ENCODE measurements around the gene ANKS1A.

Gene ANKS1A

DNA sequence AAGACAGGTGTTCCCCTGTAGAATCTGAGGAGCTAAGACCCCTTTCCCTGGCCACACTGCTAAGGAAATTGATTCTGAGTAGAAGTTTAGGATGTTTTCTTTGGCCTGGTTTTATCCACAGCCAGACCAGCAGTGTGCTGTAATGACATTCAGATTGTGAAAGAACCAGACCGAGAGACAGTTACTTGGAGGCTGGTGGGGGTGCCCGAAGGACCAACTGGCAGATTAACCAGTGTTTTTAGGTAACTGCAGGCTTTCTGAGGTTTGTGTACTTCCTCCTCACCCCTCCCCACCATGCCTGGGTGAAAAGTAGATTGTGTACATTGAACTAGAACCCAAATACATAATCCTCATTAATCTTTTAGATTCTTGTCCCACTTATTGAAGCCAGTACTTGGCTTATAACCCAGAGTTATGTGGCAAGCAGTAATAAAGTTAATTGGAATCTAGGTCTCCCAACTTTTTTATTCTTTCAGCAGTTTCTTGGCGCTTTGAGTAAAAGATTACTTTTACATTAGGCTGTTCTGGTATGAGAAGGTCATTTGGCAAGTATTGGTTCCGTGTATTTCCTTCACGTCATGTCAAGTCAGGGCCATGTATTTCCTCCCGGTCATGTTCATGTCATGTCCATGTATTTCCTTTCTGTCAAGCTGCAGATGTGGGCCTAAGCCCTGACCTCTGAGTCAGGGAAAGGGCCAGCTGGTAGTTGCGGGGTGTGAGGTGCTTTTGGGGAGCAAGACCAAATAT, 158.4 kb downstream of the ANKS1A start:
- no peak overlapping the region for H3K4me3 ChIP-seq (replicated peaks in 1 of 2; ENCODE audit: low read depth in 2 of 2, low read length in 2 of 2)
- peak; percentile 79 to 80 for DNase-seq (ENCODE audit: low read depth in 2 of 2)
- TF ChIP-seq, protein P1, sequence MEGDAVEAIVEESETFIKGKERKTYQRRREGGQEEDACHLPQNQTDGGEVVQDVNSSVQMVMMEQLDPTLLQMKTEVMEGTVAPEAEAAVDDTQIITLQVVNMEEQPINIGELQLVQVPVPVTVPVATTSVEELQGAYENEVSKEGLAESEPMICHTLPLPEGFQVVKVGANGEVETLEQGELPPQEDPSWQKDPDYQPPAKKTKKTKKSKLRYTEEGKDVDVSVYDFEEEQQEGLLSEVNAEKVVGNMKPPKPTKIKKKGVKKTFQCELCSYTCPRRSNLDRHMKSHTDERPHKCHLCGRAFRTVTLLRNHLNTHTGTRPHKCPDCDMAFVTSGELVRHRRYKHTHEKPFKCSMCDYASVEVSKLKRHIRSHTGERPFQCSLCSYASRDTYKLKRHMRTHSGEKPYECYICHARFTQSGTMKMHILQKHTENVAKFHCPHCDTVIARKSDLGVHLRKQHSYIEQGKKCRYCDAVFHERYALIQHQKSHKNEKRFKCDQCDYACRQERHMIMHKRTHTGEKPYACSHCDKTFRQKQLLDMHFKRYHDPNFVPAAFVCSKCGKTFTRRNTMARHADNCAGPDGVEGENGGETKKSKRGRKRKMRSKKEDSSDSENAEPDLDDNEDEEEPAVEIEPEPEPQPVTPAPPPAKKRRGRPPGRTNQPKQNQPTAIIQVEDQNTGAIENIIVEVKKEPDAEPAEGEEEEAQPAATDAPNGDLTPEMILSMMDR (IDR thresholded peaks at IDR 0.05; ENCODE audit: low read depth, low read length), result no peak

DNA sequence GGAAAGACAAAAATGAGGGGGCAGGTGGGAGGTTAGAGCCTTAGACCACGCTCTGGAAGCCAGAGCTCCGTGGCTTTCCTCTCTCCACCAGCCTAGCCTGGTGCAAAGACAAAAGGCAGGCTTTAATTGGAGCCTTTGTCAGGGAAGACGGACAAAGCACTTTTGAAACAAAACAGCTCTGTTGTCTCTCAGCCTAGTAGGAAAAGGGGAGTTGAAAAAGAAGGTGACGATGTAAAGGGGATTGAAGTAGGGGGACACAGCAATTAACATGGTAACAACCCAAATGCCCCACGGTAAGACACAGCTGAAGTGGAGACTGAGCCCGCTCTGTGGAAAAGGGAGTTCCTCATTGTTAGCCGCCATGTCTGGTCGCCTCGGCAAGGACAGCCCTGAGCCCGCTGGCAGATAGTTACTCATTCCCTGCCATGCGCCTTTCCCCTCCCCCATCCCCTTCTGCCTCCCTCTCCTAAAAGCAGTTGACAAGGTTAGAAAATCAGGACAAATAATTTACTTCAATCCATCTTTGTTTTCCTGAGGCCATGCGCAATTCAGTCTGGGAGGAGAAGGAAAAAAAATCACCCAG, 159.1 kb downstream of the ANKS1A start:
- DNase-seq (ENCODE audit: low read depth in 2 of 2), result no peak
- no peak overlapping the region for H3K4me3 ChIP-seq (replicated peaks in 1 of 2; ENCODE audit: low read depth in 2 of 2, low read length in 2 of 2)
- TF ChIP-seq, protein P1 (IDR thresholded peaks at IDR 0.05; ENCODE audit: low read depth, low read length), result no peak

DNA sequence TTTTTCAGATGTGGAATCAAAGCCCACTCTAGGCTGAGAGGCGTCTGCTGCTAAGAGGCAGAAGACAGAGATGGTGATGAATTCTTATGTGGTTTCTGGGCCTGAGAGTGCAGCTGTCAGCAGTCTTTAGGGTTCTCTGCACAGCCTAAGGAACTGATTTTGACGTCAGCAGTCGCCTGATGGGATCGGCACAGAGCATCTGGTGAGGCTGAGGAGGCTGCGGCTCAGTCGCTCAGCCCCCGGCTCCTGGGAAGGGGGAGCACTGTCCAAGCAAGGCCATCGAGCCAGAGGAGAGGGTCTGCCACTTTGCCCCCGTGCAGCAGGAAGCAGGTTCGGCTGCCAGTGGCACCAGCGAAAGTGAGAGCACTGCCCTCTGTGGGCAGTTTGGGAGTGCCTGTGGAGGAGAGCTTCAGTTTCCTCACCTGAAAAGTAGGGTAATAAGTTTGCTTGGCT, 159.6 kb downstream of the ANKS1A start:
- DNase-seq (ENCODE audit: low read depth in 2 of 2), result peak; percentile 21 to 77
- TF ChIP-seq, protein P1 (IDR thresholded peaks at IDR 0.05; ENCODE audit: low read depth, low read length), result peak; percentile 11
- H3K4me3 ChIP-seq (replicated peaks in 1 of 2; ENCODE audit: low read depth in 2 of 2, low read length in 2 of 2), result no peak overlapping the region

DNA sequence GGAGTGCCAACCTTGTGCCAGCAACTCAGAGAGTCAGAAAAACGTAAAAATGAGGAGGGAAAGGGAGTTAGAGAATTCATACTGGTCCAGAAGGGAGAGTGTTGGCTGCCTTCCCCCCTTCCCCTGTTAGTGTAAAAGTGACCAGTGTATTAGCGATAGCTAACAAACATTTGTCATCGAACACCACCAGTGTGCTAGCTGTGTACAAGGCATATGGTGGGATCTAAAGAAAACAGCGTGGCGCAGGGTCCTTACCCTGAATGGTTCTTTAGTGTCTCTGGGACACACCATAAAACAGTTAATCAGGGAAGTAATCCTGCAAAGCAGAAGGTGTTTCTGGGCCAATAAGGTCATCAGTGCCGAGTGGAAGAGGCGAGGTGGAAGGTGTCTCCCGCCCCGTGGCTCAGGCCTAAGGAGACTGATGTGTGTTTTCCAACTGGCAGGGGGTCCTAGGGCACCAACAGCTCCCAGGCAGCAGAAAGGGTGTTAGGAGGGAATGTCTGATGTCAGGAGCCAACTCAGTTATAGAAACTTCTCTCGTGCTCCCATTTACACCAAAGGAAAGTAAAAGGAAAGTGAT, 160.2 kb downstream of the ANKS1A start:
- TF ChIP-seq, protein P1 (IDR thresholded peaks at IDR 0.05; ENCODE audit: low read depth, low read length), result no peak
- no peak overlapping the region for H3K4me3 ChIP-seq (replicated peaks in 1 of 2; ENCODE audit: low read depth in 2 of 2, low read length in 2 of 2)
- DNase-seq (ENCODE audit: low read depth in 2 of 2), result no peak

DNA sequence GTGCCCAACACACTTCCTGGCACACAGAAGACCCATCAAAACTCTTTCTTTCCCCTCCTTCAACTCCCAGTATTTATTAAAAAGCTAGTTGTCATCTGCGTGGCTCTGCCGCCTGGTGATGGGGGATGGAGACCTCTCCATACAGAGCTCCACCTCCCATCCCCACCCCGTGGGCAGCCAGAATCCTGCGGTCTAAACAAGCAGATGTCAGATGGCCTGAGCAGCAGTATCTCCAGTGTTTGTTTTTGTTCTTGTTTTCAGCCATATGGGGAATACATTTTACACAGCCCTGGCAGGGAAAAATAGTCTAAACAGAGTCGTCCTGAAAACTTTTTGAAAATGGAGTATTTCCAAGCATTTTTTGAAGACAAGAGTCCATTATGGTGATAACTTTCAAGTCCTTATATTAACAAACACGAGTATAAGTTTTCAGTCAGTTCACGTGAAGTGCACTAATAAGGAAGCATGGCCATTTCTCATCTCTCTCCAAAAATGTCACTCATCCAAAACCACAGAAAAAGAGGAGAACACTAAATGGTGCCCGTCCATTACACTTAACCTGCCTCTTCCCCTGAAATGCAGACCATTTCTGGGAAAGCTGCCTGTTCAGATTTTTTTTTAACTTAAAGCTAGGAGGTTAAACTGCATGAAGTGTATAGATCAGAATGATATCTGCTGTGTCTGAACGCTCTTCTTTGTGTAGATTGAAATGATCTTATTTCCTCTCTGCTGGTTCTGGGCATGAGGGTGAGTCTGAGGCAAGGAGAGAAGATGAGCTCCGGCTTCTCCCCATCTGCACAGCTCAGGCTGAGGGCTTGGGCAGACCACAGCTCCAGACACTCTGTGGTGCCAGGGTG, 161.1 kb downstream of the ANKS1A start:
- peak; percentile 38 to 66 for DNase-seq (ENCODE audit: low read depth in 2 of 2)
- TF ChIP-seq, protein P1 (IDR thresholded peaks at IDR 0.05; ENCODE audit: low read depth, low read length), result no peak
- no peak overlapping the region for H3K4me3 ChIP-seq (replicated peaks in 1 of 2; ENCODE audit: low read depth in 2 of 2, low read length in 2 of 2)

DNA sequence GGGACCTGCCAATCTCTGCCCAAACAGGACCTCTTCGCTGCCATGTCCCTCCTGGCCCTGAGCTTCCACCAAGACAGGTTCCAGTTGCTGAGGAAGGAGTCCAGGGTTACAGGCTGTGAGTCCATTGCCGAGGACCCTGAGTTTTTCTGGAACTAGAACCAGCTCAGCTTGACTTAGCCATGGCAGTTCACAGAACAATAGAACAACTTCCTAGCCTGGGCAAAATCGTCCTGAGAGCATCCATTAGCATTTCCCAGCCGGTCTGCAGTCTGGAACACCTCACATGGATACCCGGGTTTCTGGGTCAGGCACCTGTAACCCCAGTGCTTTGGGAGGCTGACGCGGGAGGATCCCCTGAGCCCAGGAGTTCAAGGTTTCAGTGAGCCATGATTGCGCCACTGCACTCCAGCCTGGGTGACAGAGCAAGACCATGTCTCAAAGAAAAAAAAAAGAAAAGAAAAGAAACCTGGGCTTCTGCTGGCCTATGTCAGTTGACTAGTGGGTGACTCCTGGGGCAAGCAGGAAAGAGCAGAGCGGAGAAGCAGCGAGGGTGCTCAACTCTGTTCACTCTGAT, 161.8 kb downstream of the ANKS1A start:
- H3K4me3 ChIP-seq (replicated peaks in 1 of 2; ENCODE audit: low read depth in 2 of 2, low read length in 2 of 2), result no peak overlapping the region
- no peak for DNase-seq (ENCODE audit: low read depth in 2 of 2)
- TF ChIP-seq, protein P1 (IDR thresholded peaks at IDR 0.05; ENCODE audit: low read depth, low read length), result no peak

All from cardiac fibroblast (primary cell).